Skeletal muscle satellite cell (primary cell): Measurements from ENCODE around the gene ALK.
A peak's percentile ranks its signal among the peaks of the same experiment; 100 is the strongest.

Source experiments
- H3K27me3 ChIP-seq: 2 replicates; pipeline ENCODE4 v1.7.0; 2013; ENCODE audit warnings: low read length; ENCODE audit not compliant: control insufficient read depth, insufficient read depth
- H3K36me3 ChIP-seq: 2 replicates; pipeline ENCODE4 v1.7.0; 2013; ENCODE audit warnings: mild to moderate bottlenecking, control low read depth, low read length; ENCODE audit not compliant: insufficient read depth
- H3K4me1 ChIP-seq: 2 replicates; pipeline ENCODE4 v1.7.0; 2013; ENCODE audit warnings: low read length; ENCODE audit not compliant: control insufficient read depth, insufficient read depth
- H3K4me2 ChIP-seq: 2 replicates; pipeline ENCODE4 v1.7.0; 2013; ENCODE audit warnings: mild to moderate bottlenecking, low read length
- H3K4me3 ChIP-seq: 2 replicates; pipeline ENCODE4 v1.7.0; 2013; ENCODE audit warnings: low read length
- H3K9ac ChIP-seq: 2 replicates; pipeline ENCODE4 v1.7.0; 2013; ENCODE audit warnings: mild to moderate bottlenecking, low read depth, low read length, moderate library complexity
- H3K9me3 ChIP-seq: replicated peaks from 2 replicates; pipeline ENCODE4 v1.7.0; 2013; ENCODE audit warnings: mild to moderate bottlenecking, control low read depth, low read length

ALK gene

DNA sequence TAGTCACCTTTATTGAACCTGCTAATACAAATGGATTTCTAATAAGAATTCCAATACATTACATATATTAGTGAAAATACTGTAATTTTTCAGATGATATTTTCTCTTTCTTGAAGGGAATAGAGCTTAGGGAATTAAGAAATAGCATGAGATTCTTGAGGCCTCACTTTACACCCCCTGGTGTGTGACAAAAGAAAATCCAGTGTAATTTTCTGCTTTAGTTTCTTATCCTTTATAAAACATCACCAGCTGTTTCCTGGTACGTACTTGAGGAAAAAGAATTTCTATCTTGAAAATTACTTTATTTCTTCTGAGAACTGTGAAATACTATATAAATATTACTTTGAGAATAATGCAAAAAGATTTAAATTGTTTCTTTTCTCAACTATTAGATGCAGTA lies 734.6 kb downstream of the ALK start:
- Histone ChIP-seq H3K4me1 (peaks cover 6% of the 10 kb centered on the region), H3K27me3 (no peaks in the 10 kb centered on the region), H3K36me3 (peaks cover 14% of the 10 kb centered on the region), H3K9me3 (no peaks in the 10 kb centered on the region), H3K9ac (no peak overlapping the region), H3K4me3 (no peak overlapping the region), H3K4me2 (no peak overlapping the region)

DNA sequence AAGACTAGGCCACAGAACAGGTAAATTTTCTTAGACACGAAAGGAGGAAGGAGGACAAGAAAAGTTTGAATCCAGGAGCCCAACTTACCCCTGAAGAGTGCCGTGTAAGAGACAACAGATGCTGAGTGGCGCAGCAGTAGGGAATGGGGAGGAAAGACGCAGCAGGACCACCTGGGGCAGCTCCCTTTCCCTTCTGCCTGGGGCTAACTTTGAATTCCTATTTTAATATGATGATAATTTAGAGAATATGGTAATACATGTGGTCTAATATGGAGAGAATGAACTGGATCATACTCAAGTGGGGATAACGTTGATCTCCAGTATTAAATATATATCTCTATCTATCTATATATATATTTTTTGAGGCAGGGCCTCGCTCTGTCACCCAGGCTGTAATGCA lies 736.9 kb downstream of the ALK start:
- Histone ChIP-seq H3K36me3 (peaks cover 24% of the 10 kb centered on the region), H3K27me3 (no peaks in the 10 kb centered on the region), H3K4me1 (peaks cover 6% of the 10 kb centered on the region)

DNA sequence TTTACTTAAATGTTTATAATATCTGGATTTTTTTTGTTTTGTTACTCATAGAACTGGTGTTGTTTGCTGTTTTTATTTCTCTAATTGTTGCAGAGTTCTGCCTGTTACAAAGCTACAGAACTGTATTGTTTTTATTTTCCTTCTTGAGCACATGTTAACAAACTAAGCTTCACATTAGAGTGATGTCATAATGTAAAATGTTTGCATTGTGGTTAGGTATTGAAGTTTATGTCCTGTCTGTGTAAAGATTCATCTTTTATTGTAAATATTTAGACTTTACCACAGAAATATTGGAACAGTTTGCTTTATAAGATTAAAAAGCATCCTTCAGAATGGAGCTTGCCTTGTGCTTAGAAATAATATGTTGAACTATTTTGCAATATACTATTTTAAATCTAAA lies 738.5 kb downstream of the ALK start:
- H3K36me3 ChIP-seq: peaks cover 28% of the 10 kb centered on the region
- no peak overlapping the region for H3K4me3 ChIP-seq
- H3K27me3 ChIP-seq: no peaks in the 10 kb centered on the region
- H3K9ac ChIP-seq: no peak overlapping the region
- no peaks in the 10 kb centered on the region for H3K9me3 ChIP-seq
- no peak overlapping the region for H3K4me2 ChIP-seq
- peaks cover 6% of the 10 kb centered on the region for H3K4me1 ChIP-seq

More for the DNA sequence above, 736.9 kb downstream of the ALK start:
- no peaks in the 10 kb centered on the region for H3K9me3 ChIP-seq
- no peak overlapping the region for H3K9ac ChIP-seq
- H3K4me3 ChIP-seq: no peak overlapping the region
- H3K4me2 ChIP-seq: no peak overlapping the region

DNA sequence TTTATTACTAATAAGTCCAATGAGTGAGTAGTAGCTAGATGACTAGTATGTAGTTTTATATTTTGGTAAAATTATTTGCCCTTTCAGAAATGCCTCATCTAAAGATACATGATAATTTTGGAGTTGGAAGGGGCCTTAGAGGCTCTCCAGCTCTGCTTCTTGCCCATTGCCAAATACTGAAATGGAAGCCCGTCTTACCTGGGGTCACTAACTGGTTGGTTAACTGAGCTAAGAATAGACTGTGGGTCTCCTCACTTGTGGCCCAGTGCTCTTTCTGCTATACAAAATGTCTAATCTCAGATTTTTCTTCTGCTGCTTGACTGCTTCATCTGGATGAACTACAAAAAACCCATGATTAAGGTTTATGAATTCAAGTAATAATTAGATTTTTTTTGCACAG lies 739.1 kb downstream of the ALK start:
- no peaks in the 10 kb centered on the region for H3K27me3 ChIP-seq
- peaks cover 6% of the 10 kb centered on the region for H3K4me1 ChIP-seq
- no peaks in the 10 kb centered on the region for H3K9me3 ChIP-seq
- peaks cover 26% of the 10 kb centered on the region for H3K36me3 ChIP-seq
- H3K9ac ChIP-seq: no peak overlapping the region
- no peak overlapping the region for H3K4me2 ChIP-seq
- no peak overlapping the region for H3K4me3 ChIP-seq

DNA sequence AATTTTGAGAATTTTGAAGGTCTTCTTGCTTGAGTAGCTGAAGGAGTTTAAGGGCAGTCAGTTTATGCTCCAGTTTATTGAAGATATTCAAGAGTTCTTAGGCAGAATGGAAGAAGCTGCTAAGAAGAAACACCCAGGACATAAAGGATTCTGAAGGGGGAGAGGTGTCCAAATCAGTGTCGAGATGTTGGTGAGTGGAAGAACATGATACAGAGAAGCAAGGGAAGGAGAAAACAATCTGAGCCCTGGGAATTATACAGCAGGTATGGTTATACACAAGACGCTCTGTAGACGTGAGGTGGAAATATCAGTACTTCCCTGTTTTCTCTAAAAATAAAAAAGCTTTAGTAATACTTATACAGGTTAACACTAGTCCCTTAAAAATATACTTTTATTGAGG lies 746.0 kb downstream of the ALK start:
- H3K4me3 ChIP-seq: no peak overlapping the region
- no peaks in the 10 kb centered on the region for H3K4me1 ChIP-seq
- no peak overlapping the region for H3K9ac ChIP-seq
- no peak overlapping the region for H3K4me2 ChIP-seq
- no peaks in the 10 kb centered on the region for H3K9me3 ChIP-seq
- no peaks in the 10 kb centered on the region for H3K27me3 ChIP-seq
- H3K36me3 ChIP-seq: peaks cover 43% of the 10 kb centered on the region

DNA sequence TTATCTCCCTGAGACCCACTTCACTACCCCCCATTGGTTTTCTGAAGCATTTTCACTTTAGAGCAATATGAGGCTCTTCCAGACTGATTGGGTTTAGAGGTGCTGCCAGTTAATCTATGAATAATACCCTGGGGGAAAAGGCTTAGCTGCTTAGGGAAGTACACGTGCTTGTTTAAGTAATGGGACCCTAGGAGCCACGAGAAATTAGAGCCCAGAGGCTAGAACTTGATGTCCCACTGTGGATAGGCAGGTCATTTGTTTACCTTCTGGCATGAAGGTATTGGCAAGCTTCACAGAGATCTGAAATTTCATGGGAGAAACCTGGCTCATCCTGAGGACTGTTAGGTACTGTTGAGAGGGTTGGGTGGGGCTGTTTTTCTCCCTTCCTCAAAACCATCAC lies 746.4 kb downstream of the ALK start:
- Histone ChIP-seq H3K4me3 (no peak overlapping the region), H3K36me3 (peaks cover 45% of the 10 kb centered on the region), H3K27me3 (no peaks in the 10 kb centered on the region), H3K4me1 (no peaks in the 10 kb centered on the region), H3K9me3 (no peaks in the 10 kb centered on the region), H3K9ac (no peak overlapping the region), H3K4me2 (no peak overlapping the region)

DNA sequence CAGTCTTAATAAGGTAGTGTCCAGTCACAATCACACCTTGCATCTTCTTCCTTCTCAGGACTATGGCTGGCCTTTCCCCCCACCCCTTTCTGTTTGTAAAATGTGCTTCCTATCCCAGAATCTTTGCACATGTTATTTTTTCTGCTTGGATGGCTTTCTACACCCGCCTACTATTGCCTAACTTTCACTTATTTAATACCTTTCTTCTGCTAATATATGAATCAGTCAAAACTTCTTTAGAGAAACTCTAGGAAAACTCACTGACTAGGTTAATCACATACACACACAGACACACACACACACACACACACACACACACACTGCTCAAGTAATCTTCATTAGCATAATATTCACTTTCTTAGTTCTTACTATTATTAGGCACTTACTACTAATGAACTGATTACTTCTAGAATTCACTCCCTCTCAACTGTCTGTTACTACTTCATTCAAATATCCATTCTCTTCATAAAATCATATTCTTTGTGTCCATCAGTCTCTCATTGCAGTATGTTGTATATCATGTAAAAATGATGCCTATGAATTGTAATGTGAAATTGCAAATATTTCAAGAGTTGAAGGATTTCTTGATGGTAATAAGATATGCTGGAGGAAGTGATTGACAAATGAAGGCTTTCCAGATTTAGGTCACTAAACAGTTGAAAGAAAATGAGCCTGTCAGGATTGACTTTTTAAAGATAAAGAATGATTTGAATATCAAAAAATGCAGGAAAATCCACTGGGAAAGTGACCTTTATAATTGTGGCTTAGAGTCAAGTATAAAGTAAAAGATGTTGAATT lies 754.9 kb downstream of the ALK start:
- peak overlapping the region; percentile 10 for H3K4me2 ChIP-seq
- no peak overlapping the region for H3K4me3 ChIP-seq
- no peaks in the 10 kb centered on the region for H3K27me3 ChIP-seq
- H3K36me3 ChIP-seq: peaks cover 40% of the 10 kb centered on the region
- H3K9ac ChIP-seq: no peak overlapping the region
- peaks cover 20% of the 10 kb centered on the region for H3K4me1 ChIP-seq
- H3K9me3 ChIP-seq: no peaks in the 10 kb centered on the region

DNA sequence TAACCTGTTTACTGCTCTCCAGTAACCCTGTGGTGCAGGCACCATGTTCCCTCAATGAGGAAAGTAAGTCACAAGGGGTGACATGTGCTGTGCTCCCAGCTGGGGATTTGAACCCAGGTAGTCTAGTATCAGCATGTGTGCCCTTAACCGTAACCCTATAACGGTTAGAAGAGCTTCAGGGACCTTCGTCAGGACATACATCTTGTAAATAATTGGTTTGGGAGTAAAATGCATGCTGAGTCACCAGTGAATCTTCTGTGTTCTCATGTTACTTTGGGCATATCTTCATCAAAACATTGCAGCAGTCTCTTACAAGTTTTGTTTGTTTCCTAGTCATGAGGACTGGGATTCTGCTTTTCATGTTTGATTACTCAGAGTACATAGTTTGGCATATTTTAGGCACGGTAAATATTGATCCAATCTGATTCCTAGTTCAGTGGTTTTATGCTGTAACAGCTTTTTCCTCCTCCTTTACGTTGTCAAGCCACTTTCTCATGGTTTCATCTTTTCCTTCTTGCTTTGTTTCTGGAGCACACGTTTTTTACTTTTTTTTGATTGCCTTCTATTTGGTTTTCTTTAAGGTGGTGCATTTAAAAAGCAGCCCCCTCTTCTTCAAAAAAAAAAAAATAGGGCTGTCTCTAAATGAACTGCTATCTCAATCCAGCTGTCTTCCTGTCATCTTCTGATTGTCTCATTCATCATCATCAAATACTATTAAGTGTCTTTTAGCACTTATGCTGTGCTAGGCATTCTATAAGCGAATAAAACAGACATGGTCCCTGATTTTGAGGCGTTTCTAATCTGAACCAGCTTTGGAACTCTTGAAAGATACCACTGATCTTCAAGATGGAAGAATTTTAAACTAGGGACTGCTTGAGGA lies 755.8 kb downstream of the ALK start:
- Histone ChIP-seq H3K27me3 (no peaks in the 10 kb centered on the region), H3K36me3 (peaks cover 39% of the 10 kb centered on the region), H3K4me3 (no peak overlapping the region), H3K9me3 (no peaks in the 10 kb centered on the region), H3K4me1 (peaks cover 20% of the 10 kb centered on the region), H3K9ac (no peak overlapping the region), H3K4me2 (peak overlapping the region; percentile 16)

DNA sequence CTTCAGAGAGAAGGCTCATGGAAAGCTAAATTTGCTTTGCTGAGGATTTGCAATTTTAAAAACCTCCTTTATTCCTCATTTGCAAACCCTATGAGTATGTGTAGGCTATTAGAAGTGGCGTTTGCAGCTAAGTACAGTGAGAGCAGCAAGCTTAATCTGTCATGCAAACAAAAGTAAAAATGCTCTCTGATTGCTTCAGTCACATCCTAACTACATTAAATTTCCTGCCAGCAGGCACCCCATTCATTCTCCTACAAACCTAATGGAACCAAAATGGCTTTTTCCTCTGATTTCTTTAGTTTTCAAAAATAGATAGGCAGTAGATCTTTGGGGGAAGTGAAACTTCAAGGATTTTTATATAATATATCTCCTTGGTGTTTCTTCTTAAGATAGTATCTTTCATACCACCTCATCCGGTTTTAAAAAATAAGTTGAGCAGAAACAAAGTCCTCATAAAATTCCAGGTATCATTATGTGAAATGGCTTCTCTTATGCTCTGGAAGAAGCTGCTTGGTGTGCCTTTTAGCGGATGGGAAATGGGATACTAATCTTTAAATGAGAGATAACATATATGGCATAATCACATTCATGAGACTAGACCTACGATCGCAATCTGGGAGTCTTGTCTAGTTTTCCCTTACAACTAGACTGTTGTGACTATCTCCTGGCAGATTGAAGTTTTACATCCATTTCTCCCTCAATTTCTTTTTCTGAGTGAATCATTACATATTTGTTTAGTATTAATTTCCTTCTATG lies 757.1 kb downstream of the ALK start:
- Histone ChIP-seq H3K4me3 (no peak overlapping the region), H3K9ac (no peak overlapping the region), H3K9me3 (no peaks in the 10 kb centered on the region), H3K4me1 (peaks cover 20% of the 10 kb centered on the region), H3K36me3 (peaks cover 38% of the 10 kb centered on the region), H3K4me2 (no peak overlapping the region), H3K27me3 (no peaks in the 10 kb centered on the region)

DNA sequence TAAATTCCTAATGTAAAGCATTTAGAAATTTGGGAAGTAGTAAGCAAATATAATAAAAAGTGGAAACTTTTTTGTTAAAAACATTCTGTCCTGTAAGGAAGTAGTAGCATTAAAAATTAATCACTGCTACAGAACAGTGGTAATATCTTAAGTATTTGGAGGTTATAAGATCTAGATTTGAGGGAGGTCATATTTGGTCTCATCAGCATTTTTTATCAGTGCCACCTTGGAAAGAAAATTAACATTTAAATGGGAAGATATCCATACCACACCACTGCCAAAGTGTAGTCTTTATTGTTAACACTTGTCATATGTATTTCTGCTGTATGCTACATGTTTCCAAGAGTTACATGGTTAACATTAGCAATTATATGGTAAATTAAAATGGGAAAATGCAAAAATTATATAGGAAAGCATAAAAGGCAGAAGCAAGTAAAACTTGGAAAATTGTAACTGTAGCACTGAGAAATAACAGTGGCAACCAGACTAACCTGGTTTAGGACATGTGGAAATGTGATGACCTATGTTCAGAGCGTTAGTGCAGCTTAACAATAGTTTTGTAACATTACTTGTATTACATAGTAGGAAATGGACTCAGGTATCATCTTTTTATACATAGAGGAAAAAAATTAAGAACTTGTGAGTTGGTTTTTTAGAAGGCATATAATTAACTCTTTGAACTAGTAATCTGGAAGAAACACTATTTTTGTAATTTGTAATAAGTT lies 759.0 kb downstream of the ALK start:
- Histone ChIP-seq H3K36me3 (peaks cover 42% of the 10 kb centered on the region), H3K27me3 (no peaks in the 10 kb centered on the region), H3K4me1 (peaks cover 20% of the 10 kb centered on the region), H3K4me3 (no peak overlapping the region), H3K9me3 (no peaks in the 10 kb centered on the region), H3K9ac (no peak overlapping the region), H3K4me2 (no peak overlapping the region)

DNA sequence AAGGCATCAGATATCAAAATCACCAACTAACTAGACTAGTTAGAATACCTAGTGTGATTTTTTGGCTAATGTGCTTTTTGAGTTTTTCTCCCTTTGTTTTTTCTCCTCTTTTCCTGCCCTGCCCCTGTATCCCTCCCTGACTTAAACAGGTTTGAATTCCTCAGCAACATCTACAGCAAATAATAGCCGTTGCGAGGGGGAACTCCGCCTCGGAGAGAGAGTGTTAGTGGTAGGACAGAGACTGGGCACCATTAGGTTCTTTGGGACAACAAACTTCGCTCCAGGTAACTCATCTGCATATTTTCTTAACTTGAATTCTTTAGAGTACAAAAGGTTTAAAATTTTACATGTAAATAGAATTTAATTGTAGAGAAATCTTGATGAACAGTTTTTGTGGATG lies 761.2 kb downstream of the ALK start:
- Histone ChIP-seq H3K4me1 (peaks cover 5% of the 10 kb centered on the region), H3K27me3 (no peaks in the 10 kb centered on the region), H3K9ac (no peak overlapping the region), H3K4me3 (no peak overlapping the region), H3K36me3 (peaks cover 49% of the 10 kb centered on the region), H3K4me2 (no peak overlapping the region), H3K9me3 (no peaks in the 10 kb centered on the region)
